Activated CD4-positive, alpha-beta T cell treated with anti-CD3 and anti-CD28 coated beads for 1 hour (primary cell): ENCODE results near the gene SCYGR2.

ENCODE experiments used
- DNase-seq: peaks from one replicate; pipeline ENCODE4 v3.0.0-alpha.2; 2020

Gene SCYGR2

DNA sequence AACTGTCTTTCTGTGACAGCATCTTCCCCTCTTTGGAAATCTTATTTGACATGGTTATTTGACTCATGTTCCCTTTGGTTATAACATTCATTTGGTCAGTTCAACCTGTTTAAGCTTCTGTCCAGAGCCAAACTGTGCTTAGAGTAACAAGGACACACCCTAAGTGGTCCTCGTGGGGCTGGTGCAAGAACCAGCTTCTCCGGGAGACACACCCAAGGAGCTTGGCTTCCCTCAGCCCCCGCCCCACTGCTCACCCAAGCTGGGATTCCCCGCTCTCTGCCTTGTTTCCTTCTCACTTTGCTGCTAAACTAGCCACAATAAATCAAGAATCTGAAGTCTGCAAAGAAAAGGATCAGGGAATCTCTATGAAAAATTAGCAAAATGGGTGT, 14.6 kb downstream of the SCYGR2 start:
- no peak for DNase-seq

DNA sequence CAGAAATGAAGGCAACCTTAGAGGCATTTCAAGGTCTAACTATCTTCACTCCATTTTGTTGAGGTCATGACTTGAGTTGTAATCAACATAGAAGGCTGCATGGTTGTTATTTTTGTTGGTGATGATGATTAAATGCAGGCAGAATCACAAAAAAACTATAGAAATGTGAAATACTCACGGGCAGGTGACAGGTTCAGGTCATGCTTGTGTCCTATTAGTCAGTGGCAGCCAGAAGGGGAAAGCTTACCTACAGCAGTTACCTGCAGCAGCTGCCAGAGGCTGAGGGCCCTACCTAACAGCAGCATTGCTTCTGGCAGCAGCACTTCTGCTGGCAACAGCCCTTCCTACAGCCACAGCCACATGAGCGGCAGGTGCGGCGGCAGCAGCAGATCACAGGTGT, 15.6 kb downstream of the SCYGR2 start:
- no peak for DNase-seq

DNA sequence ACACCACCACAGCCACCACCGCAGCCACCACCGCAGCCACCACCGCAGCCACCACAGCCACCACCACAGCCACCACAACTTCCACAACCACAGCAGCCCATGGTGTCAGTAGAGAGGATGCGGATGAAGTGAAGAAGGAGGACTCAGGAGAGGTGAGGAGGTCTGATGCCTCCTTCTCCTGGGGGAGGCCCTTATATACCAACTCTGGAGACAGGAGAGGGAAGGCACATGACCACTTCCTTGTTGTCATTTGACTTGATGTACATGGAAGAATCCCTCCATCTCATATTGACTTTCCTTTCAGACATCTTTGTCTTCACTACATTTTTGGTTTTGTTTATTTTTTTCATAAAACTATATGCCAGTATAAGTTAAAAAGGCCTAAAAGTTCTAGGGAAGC, 16.0 kb downstream of the SCYGR2 start, which contains the start of gene SCYGR3:
SCYGR3 (minus strand) TSS at position 101 of the 400 bp plus-strand sequence; CDS start at position 101, 0 bp downstream.
- DNase-seq, result no peak

DNA sequence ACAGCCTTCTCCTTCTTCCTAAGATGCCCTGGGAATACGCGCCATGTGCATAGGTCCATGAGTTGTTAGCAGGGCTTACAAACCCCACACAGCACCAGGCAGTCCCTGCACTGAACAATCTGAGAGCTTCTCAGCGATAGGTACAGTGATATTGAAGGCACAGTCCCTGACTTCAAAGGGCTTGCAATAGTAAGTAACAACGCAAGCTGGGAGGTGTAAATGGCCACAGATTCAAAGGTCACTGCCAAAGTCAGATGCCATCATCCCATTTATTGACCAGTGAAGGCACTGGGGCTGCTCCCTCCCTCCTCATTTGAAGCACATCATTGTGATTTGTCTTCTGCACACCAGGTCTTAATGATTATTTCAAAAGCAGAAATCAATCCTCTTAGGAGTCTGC, 16.5 kb downstream of the SCYGR2 start:
- no peak for DNase-seq

DNA sequence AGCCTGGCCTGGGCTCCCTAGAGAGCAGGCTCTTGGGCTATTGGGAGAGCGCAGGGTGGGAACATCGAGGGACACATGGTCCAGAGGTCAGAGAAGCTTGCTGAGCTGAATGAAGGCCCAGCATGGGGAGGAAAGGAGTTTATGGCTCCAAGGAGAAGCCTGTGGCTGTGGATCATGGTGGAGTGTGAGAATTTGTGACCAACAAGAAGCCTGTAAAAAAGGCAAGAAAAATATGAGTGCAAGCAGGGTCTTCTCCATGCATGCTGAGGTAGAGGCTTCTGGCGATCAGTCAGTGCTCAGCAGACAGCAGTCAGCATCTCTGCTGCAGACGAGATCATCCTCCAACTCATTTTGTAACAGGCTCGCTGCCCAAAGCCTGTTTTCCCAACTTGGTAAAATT, 17.2 kb downstream of the SCYGR2 start:
- DNase-seq, result no peak

DNA sequence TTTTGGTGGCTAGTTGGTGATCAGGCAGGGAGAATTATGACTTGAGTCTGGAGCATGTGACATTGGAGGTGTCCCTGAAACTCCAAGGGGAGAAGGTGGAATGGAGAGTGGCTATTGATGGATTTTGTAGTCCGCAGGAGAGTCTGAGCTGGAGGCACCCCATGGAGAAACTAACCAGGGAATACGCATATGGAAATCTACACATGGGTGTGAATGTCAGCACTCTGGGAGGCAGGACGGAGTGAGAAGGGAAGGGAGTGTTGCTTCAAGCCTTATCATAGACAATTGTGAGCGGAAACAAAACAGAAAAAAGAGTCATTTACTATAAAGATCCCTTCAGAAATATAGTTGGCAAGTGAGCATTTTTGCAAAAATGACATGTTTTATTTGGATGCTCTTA, 17.9 kb downstream of the SCYGR2 start:
- DNase-seq, result no peak

DNA sequence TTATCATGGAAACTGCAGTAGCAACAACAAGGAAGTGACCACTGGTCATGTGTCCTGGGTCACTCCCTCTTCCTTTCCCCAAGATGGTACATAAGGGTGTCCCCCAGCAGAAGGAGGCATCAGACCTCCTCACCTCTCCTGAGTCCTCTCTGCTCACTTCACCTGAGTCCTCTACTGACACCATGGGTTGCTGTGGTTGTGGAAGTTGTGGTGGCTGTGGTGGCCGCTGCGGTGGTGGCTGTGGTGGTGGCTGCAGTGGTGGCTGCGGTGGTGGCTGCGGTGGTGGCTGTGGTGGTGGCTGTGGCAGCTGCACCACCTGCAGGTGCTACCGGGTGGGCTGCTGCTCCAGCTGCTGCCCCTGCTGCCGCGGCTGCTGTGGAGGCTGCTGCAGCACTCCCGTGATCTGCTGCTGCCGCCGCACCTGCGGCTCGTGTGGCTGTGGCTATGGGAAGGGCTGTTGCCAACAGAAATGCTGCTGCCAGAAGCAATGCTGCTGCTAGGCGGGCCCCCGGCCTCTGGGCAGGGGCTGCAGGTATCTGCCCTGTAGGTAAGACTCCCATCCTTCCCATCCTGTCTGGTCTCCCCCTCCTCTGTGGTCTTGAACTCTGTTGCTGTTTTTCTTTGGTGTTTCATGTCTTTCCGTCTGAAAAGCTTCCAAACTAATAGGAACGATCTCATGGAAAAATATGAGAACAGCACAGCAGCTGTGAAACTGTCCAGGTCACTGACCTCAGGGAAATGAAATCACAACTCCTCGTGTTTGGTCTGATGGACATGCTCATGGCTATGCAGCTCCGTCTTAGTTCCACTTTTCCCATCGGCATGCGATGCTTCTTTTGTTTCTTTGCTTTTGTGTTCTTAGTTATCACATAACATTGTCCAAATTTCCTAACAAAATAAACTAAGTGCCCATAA, 18.9 kb downstream of the SCYGR2 start, which contains the start of gene SCYGR4:
SCYGR4 (plus strand) TSS at position 183 of the 915 bp plus-strand sequence; CDS start at position 183, 0 bp downstream.
- DNase-seq, result no peak

DNA sequence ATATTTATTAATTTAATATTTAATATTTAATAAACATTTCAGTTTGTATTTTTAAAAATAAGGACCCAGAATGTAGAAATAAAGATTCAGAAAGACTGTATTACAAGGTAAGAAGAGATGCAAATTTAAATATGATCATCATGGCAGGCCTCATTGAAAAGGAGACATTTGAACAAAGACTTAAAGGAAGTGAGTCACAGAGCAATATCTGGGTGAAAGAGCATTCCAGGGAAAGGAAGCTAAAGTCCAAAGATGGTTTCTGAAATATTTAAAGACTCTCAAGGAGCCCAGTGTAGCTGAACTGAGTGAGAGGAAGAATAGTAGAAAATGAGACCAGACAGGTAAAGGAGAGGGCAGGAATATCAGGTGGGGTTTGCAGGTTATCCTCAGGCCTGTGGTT, 24.5 kb downstream of the SCYGR2 start:
- no peak for DNase-seq

DNA sequence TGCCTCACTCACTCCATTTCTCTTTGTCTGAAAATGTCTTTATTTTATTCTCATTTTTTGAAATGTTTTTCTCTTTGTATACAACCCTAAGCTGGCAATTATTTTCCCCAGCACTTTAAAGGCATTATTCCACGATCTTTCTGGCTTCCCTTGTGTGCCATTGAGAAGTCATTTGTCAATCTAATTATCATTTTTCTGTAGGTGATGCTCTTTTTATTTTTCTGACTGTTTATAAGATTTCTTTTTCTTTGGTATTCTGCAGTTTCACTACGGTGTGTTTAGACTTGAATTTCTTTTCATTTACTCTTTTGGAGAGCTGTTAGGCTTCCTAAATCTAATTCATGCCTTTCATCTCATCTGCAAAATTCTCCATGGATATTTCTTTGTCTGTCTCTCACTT, 26.7 kb downstream of the SCYGR2 start:
- DNase-seq, result no peak

DNA sequence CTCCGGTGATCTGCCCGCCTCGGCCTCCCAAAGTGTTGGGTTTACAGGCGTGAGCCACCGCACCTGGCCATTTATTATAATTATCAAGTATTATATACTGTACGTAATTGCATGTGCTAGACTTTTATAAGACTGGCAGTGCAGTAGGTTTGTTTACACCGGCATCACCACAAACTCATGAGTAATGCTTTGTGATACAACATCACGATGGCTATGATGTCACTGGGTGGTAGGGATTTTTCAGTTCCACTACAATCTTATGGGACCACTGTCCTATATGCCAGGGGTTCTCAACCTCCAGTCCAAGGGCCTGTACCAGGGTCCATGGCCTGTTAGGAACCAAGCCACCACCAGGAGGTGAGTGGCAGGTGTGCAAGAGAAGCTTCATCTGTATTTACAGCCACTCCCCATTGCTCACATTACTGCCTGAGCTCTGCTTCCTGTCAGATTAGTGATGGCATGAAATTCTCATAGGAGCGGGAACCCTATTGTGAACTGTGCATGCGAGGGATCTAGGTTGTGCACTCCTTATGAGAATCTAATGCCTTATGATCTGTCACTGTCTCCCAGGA, 28.0 kb downstream of the SCYGR2 start:
- no peak for DNase-seq

DNA sequence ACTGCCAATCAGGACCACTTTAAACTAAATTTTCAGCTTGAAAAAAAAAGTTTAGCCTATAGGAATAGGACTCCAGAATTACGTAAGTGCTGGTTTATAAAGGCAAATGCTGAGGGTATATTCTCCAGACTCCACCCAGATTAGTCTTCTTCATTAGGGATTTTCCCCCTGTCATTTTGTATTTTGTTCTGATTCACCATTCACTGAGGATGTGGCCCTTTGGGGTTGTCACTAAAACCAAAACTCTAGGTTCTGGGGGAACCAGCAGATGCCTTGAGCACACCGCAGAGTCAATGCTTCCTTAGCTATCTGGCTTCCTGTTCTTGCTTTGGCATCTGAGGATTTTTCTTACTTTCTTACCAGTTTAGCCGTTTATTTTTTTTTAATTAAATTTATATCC, 29.1 kb downstream of the SCYGR2 start:
- no peak for DNase-seq

DNA sequence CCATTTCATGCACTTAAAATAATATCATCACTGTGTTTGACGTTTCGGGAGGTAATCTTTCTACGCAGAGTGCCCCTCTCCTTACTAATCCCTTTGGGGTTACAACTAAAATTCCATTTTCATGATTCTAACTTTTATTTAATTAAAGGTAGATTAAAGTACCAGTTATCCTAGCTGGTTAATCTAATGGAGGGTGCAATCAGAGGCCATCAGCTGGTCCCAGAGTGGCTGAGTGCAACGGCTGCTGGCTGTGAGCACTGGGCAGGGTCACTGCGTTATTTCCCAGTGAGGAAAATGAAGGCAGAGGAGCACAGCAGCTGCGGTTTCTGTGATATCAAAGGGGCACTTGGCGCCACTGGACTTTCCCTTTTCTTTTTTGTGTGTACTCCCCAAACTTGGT, 30.7 kb downstream of the SCYGR2 start:
- no peak for DNase-seq

DNA sequence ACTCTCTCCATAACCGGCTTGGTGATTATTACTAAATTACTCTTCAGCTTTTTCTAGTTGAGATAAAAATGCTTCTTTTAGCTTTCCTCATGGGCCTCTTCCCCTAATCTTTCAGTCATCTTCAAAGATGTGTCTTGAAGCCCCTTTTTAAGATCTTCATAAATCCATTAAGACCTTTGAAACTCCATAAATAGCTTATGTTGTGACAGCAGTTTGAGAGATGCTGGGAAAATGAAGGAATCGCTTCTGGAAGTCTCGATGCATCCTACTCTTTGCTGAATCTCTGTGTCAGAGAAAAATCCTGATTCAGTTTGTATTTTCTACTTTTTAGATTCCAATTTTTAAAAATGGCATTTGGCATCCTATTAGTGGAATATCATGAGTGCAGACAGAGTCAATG, 31.6 kb downstream of the SCYGR2 start:
- DNase-seq, result no peak

DNA sequence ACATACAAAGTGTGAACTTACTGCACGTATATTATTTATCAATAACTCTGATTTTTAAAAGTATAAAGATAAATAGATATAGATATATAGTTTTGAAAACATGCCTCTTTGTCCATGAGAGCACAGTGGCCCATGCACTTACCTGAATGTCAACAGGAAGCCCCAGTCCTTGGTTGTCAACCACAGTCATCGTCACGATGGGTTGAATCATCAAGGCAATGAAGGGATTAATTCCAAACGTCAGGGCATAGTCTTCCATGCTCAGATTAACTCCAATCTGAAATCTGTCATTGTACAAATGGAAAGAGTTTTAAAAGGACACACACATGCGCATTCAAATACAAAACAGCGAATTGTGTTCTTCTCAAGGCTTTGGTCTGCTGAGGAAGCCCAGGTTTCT, 34.1 kb downstream of the SCYGR2 start:
- no peak for DNase-seq

DNA sequence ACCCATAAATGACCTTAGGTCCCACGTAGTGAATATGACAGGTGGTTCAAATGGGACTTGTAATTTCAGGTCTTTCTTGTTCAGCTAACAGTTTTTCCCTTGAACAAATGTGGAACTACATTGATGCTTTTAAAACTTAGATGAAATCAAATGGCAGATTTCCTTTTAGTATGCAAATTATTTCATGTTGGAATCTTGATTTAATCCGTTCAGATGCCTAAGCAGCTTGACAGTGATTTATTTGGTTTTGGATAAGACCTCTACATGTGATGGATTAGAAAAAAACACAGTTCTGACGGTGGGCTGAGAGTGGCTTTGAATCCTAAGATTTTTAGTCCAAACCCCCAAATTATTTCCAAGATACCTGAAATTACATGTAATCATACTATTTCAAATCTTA, 35.5 kb downstream of the SCYGR2 start:
- no peak for DNase-seq

DNA sequence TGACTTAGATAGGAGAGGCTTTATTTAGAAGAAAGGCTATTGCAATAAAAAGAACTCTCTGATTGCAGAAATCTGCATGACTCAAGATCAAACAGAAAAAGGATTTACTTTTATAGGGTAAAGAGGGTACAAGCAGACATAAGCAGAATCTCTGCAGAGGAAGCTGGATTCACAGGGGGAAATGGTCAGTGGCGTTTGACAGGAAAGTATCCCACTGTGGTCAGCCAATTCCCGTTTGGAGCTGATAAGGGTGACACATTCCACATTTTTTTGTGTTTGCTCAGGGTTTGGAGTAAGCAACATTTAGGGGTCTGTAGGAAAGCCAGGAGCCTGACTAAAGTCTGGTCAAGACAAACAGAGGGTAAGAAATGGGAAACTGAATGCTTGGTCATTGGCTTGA, 44.0 kb downstream of the SCYGR2 start:
- DNase-seq, result no peak

DNA sequence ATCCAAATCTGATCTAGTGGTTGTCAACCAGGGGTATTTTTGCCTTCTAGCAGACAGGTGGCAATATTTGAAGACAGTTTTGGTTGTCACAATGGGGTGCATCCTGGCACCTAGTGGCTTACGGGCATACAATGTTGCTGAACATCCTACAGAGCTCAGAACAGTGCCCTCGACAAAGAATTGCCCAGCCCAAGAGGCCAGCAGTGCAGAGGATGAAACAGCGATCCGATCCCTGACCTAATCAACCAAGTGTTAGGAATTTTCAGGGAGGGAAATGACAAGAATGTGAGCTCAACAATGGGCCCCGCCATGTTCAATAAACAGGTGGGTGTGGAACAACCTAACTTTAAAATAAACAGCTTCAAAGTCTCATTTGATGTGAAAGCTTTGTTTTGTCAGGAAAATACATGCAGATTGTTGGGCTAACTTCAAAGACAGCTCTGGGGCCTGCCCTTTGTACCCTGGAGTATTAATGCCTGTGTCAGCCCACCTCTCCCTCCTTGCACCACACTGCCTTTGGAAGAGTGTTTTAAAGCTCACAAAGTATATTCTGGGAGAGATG, 45.4 kb downstream of the SCYGR2 start:
- DNase-seq, result no peak
